HG03460 (cell line): Measurements from ENCODE around the gene FXYD4.

Experiments
- ATAC-seq: cut with Tn5 transposase; IDR thresholded peaks from one replicate; pipeline ENCODE4 v1.9.1; 2021; ENCODE audit not compliant: unreplicated experiment

The FXYD4 gene

GRCh38 chr10:43343126-43343525 is 28.3 kb upstream of the FXYD4 start:
- ATAC-seq: no peak

DNA sequence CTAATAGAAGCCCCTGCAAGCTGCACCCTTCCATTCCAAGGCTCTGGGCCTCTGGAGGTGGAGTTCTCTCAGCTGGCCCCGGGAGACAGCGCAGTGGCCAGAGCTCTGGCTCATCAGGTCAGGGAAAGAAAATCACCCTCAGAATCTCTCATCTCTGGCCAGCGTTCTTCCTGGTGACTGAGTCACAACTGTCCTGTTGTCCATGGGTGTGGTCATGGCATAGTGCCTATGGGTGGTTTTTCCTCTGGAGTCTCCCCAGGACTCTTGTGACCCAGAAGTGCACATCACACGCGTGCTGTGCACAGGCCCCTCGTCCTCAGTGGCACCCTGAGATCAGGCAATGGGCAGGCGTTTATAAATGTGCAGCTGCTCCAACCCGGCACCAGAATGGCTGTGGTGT is 27.4 kb upstream of the FXYD4 start:
- ATAC-seq: no peak

- no peak for ATAC-seq
These were observed 23.4 kb upstream of the FXYD4 start for GRCh38 chr10:43347997-43348396.

DNA sequence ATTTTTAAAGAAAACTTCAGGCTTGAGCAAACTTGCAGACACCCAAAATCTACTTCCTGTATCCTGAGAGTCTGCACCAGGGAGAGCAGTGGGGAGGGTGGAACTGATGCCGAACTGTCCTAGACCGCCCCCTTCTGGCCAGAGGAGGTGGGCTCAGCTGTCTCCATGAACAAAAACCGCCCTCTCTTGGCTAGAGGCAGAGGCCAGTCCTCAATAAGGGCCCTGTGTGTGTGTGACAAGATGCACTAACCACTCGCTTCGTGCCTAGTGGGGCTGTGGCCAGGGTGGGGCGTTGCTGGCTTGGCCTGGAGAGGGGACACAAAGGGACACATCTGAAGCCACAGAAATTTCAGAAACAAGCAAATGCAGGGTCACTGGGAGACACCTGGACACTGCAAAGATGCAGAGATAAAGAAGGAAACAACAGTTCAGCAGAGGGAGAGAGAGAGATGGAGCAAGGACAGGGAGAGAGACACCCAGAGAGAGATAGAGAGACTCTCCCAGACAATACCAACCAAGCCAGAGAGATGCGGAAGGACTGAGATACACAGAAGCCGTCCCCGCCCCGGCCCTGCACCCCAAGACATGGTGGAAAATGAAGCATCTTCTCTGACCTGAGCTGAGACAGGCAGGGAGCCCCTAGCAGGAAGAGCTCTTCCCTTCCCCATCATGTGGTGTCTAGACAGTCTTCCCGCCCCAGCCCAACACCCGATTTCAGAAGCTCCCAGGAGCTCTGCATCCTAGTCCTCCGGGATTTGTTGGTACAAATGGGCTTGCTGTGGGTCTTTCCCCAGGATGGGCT is 22.7 kb upstream of the FXYD4 start:
- ATAC-seq: peak; percentile 100

DNA sequence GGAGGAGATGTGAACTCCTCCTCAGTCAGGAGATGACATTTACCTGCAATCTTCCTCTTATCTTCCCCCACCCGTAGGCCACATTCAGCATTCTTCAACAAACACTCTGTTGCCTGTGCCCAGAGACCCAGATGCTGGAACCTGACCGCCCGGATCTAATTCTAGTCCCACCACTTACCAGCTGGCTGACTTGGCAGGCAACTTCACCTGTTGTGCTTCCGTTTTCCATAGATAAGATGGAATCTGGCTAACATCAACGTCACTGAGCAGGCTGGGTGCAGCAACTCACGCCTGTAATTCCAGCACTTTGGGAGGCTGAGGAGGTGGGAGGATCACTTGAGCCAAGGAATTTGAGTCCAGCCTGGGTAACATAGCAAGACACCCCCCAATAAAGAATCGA is 21.3 kb upstream of the FXYD4 start:
- ATAC-seq: no peak

GRCh38 chr10:43350686-43351085 is 20.8 kb upstream of the FXYD4 start:
- no peak for ATAC-seq

DNA sequence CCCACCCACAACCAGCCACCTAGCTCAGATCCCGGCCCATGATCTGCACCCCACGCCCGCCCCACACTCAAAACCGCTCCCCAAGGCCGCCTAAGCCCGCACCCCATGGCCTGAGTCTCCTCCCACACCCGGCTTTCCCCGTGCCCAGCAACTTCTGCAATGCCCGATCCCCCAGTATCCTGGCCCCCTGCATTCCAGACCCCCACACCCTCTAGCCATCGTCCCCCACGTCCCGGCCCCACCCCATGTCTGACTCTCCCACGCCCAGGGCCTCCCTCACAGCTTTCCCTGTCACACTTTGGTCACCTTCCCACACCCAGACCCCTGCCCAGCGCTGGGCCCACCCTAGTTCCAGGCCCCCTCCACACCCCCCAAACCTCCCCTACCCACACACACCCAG is 20.1 kb upstream of the FXYD4 start:
- no peak for ATAC-seq

DNA sequence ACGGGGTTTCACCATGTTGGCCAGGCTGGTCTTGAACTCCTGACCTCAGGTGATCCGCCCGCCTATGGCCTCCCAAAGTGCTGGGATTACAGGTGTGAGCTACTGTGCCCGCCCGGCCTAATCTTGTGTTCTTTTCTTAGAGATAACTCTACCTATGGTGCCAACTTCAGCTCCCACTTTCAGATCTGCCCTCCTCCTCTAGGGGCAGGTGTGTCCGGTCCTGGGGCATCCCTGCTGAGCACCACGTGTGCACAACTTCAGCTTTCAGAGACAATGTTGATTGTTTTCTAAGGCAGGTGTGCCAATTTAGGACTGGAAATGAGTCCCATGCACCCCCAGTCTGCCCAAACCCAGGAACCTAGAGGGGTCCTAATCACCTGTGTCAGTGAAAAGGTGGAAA is 18.5 kb upstream of the FXYD4 start:
- ATAC-seq: no peak

DNA sequence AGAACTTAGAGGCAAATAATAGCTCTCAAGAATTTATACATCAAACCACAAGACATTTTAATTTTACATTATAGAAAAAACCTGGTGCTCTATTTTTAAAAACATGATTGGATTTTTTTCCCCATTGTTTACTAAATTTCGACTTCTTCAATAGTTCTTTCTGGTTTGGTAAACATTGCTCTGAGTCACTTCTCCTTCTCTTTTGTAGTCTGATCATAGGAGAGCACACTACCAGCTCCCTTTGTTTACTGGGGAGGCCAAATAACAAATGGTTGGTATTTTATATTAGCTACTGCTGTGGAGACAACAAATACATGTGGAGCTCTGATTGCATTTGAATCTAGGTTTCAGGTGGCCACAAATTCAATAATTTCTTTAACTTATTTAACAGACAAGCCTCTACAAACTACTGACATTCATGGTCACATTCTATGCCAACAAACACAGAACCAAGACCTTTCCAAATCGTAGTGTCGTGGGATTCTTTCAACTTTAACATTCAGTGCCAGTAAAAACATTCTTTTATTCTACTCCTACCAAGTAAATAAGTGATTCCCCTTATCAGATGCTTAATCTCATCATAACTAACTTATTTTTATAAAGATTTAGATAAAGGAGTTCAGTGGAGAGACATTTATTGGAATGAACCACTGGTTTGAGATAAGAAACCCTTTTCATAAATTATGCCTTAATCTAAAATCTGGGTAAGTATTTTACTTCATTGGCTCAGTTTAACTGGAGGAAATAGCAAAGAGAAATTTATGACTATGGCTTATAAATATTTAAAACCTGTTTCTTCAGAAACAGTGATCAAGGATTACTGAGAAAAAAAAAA is 17.7 kb upstream of the FXYD4 start:
- ATAC-seq: no peak

DNA sequence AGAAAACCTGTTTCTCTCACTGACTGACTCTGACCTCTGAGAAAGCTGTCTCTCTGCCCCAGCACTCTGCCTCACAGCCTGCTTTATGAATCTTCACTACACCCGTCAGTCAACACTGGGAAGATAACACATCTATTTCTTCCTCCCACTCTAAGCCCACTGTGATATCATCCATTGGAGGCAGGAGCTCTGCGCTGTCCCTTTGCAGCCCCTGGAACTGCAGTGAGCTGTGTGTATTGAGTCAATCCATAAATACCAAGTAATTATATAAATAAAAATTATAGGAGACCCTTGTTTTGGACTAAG is 17.2 kb upstream of the FXYD4 start:
- ATAC-seq: no peak

DNA sequence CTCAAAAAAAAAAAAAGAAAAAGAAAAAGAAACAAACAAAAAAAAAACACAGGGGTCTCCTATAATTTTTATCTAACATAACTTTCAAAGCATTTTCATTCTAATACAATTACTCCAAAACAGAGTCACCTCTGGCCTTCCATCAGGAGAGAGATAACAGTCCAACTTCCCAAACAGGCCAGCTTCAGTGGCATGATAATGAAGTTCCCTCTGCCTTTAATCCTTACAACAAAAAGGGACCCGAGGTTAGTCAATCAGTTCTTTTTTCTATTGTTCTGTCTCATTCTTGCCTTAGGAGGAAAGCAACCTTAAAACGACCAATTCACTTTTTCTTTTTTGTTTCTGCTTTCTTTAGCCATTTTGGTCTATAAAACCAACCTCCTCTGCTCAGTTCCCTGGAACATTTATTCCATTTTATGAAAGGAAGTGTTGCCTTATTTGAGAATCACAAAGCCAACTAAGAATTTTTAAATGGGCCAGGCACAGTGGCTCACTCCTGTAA is 16.5 kb upstream of the FXYD4 start:
- ATAC-seq: no peak

DNA sequence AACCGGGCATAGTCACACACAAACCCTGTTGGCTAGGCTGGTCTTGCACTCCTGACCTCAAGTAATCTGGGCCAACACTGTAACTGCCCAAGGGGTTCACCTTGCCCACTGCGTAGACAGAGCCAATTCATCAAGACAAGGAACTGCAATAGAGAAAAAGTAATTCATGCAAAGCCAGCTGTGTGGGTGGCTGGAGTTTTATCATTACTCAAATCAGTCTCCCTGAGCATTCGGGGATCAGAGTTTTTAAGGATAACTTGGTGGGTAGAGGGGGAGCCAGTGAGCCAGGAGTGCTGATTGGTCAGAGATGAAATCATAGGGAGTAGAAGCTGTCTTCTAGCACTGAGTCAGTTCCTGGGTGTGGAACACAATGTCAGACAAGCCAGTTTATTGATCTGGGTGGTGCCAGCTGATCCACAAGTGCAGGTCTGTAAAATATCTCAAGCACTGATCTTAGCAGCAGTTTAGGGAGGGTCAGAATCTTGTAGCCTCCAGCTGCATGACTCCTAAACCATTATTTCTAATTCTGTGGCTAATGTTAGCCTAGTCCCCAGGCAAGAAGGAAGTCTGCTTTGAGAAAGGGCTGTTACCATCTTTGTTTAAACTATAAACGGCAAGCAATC is 15.6 kb upstream of the FXYD4 start:
- no peak for ATAC-seq

DNA sequence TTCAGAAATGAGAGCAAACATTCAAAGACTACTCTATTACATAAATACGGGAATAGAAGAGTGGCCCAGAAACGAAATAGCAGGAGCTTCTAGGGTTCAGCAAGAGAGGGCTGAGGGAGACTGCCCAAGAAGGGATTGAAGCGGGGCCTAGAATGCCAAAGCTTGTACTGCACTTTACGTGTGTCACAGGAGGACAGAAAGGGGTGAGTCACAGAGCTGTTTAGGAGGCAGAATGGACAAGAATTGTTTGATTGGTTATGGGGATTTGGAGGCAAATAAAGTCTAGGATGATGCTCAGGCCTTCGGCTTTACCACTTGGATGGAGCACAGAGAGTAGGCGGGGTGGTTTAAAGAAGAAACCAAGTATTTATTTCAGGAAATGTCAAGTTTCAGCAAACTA is 11.3 kb upstream of the FXYD4 start:
- no peak for ATAC-seq

DNA sequence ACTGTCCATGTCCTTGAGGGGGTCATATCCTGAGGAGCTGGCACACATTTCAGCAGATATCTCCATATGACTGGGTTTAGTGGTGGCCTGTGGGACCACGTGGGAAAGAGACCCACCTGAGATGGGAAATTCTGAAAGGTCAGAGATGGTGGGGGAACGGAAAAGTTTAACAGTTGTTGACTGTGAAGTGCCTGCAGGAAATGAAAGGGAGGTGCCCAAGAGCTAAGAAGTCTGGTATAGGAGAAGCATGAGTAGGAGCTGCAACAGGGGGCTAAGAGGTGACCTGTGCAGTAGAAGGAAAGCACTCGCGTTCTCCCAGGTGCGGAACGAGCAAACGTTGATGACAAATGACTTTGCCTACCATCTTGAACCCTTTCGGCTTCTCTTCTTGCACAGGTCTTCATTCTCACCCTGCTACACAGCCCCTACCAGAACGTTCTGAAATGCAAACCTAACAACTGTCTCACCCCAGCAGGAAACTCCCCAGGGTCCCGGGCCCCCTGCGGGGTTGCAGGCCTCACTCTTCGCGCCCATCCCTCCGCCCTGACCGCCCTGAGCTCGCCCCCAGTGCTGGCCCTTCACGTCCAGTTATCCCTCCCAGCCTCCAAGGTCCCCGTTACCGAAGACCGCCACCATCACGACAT is 9.8 kb upstream of the FXYD4 start:
- ATAC-seq: no peak

- ATAC-seq: peak; percentile 98
These were observed 9.1 kb upstream of the FXYD4 start for GRCh38 chr10:43362191-43362839.

- no peak for ATAC-seq
These were observed 6.4 kb upstream of the FXYD4 start for GRCh38 chr10:43365001-43365400.

GRCh38 chr10:43369921-43370320 is 1.5 kb upstream of the FXYD4 start:
- no peak for ATAC-seq

DNA sequence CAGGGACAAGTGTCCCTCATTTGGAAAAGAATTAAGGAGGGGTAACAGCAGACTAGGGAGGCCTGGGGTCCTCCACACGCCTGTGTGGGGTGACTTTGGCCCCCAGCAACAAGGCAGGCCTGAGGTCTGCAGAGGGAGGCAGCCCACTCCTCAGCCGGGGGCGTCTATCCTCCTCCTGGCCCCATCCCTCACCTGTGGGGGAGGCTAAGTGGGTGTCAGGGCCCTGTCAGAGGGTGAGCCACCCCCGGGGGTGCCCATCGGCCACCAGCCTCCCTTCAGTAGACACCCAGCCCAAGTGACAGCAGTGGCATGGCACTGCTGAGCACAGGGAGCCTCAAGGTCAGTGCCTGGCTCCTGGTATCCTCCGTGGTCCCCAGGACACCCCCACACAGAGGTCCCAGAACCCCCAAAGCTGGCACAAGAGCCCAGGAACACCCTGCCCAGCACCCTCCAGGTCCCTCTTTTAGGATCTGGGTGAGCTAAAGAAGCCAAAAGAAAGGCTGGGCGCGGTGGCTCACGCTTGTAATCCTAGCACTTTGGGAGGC is 693 bp upstream of the FXYD4 start:
- no peak for ATAC-seq

GRCh38 chr10:43372765-43373361 is 1.4 kb downstream of the FXYD4 start:
- no peak for ATAC-seq

GRCh38 chr10:43373461-43373860 is 2.0 kb downstream of the FXYD4 start:
- ATAC-seq: no peak
